Lower leg skin (tissue), 4 donors: ENCODE data around the gene CD274. TPM values are rescaled to one million over a fixed set of nuclear protein-coding genes. Genes with fewer than 3 reads are reported as not detected.
"Not testable (repeated sequence)": the region's sequence is repeated elsewhere in the genome, so short reads cannot be mapped to it uniquely, and the experiment has no call there.

Experiments used
- DNase-seq, 2 donors: peaks; one replicate each; pipeline ENCODE4 v3.0.0-alpha.2; 2019; ENCODE audit warnings: low spot score in 2 of 2
- H3K4me3 ChIP-seq: fragments of 200-600 bp; sonication (generic); 2 replicates; pipeline ENCODE4 v1.5.1; 2017; ENCODE audit warnings: mild to moderate bottlenecking, low read depth; ENCODE audit not compliant: poor library complexity, severe bottlenecking
- CTCF ChIP-seq, 3 donors: fragments of 450-650 bp; IDR thresholded peaks; one replicate each; pipeline ENCODE4 v1.5.1; 2016; ENCODE audit warnings: antibody characterized with exemption in 3 of 3, mild to moderate bottlenecking in 3 of 3, moderate library complexity in 2 of 3
- POLR2A ChIP-seq, 2 donors: fragments of 450-650 bp; IDR thresholded peaks; one replicate each; pipeline ENCODE4 v1.6.1; 2016 to 2017; ENCODE audit warnings: antibody characterized with exemption in 2 of 2, mild to moderate bottlenecking in 1 of 2, moderate library complexity in 1 of 2
- WGBS, 2 donors: methylation state at CpG; one replicate each; pipeline ENCODE4 v1.1.5; 2018; 5-methylcytosine and 5-hydroxymethylcytosine counted together
- intact Hi-C: fragments of 100-400 bp; cut with DNase I; formaldehyde crosslinking; loops from one replicate; pipeline ENCODE4 v1.15.0; 2023; ENCODE audit warnings: low total_unique reads
- total RNA-seq, 4 donors: library from RNA; depleted of rRNA; stranded (reverse); fragments of >200 nt; gene quantifications; one replicate each; pipeline ENCODE4 v1.1.0, GENCODE V29; 2016

CD274 gene
- total RNA-seq, 4 donors from 2014 or later = 0.08 to 1.5 (median 0.50) TPM

DNA sequence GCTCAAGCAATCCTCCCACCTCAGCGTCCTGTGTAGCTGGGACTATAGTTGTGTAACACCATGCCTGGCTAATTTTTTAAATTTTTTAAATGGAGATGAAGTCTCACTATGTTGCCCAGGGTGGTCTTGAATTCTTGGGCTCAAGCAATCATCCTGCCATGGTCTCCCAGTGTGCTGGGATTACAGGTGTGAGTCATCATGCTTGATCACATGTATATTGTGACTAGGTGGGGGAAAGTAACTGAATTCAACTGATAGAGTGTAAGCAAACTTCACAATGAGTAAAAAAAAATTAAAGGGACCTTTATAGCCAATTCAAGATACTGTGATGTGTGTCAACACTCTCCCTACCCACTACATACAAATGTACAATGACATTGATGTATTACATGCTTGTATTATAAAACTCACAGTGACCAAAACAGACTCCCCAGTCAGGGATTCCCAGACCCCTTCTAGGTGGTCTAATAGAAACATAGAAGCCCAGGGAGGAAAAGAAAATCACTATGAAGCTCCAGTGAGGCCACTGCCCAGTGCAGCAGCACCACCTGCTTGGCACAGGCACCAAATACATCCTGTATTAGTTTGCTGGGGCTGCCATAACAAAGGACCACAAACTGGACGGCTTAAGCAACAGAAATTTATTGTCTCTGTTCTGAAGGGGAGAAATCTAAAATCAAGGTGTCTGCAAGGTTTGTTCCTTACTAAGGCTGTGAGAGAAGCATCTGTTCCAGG lies 21.4 kb upstream of the CD274 start:
- WGBS, 2 donors = 90 to 91% methylated on average over 2 of the region's 2 CpGs
- intact Hi-C loops = no loop called here
- DNase-seq = no peak
- TF ChIP-seq CTCF (IDR thresholded peaks at IDR 0.05) = no peak
- no peak for TF ChIP-seq POLR2A (IDR thresholded peaks at IDR 0.05)
- no peak overlapping the region for H3K4me3 ChIP-seq

GRCh38 chr9:5429873-5430564 lies 20.3 kb upstream of the CD274 start:
- 94 to 95% methylated on average over 10 of the region's 10 CpGs for WGBS, 2 donors
- intact Hi-C loops = no loop called here
- no peak overlapping the region for H3K4me3 ChIP-seq
- TF ChIP-seq CTCF (IDR thresholded peaks at IDR 0.05) (no peak), POLR2A (IDR thresholded peaks at IDR 0.05) (no peak)
- DNase-seq = no peak

DNA sequence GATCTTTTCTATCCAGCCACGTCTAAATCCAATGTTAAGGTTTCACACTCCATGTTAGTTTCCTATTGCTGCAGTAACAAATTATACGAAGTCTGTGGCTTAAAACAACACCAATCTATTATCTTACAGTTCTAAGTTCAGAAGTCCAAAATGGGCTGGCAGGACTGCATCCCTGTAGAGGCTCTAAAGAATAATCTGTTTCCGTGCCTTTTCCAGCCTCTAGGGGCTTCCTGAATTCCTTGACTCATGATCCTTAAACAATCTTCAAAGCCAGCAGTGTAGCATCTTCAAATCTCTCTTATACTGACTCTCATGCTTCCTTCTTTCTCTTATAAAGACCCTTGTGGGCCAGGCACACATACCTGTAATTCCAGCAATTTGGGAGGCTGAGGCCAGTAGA lies 19.4 kb upstream of the CD274 start:
- intact Hi-C loops = no loop called here

DNA sequence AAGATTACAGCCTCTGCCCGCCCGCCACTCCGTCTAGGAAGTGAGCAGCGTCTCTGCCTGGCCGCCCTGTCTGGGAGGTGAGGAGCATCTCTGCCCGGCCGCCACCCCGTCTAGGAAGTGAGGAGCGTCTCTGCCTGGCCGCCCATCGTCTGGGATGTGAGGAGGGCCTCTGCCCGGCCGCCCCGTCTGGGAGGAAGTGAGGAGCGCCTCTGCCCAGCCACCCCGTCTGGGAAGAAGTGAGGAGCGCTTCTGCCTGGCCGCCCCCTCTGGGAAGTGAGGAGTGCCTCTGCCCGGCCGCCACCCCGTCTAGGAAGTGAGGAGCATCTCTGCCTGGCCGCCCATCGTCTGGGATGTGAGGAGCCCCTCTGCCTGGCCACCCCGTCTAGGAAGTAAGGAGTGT lies 17.5 kb upstream of the CD274 start:
- H3K4me3 ChIP-seq, intact Hi-C loops, DNase-seq: not testable (repeated sequence)
- 97 to 98% methylated on average over 9 to 24 of the region's 24 CpGs for WGBS, 2 donors

More for the DNA sequence above, 19.4 kb upstream of the CD274 start:
- 51 to 72% methylated on average over 3 of the region's 3 CpGs for WGBS, 2 donors
- no peak for TF ChIP-seq CTCF (IDR thresholded peaks at IDR 0.05)
- TF ChIP-seq POLR2A (IDR thresholded peaks at IDR 0.05) = no peak
- no peak for DNase-seq
- no peak overlapping the region for H3K4me3 ChIP-seq

GRCh38 chr9:5433328-5433727 lies 17.0 kb upstream of the CD274 start:
- H3K4me3 ChIP-seq, intact Hi-C loops, DNase-seq: not testable (repeated sequence)
- WGBS, 2 donors = 90 to 94% methylated on average over 15 to 22 of the region's 26 CpGs

- intact Hi-C loops, H3K4me3 ChIP-seq, DNase-seq: not testable (repeated sequence)
- WGBS, 2 donors = 95% methylated on average over 31 to 62 of the region's 65 CpGs
Observed at GRCh38 chr9:5433841-5434810, 16.2 kb upstream of the CD274 start.

GRCh38 chr9:5435912-5436311 lies 14.4 kb upstream of the CD274 start:
- intact Hi-C loops = no loop called here
- 74 to 88% methylated on average over 3 of the region's 3 CpGs for WGBS, 2 donors
- DNase-seq = no peak
- no peak overlapping the region for H3K4me3 ChIP-seq
- TF ChIP-seq POLR2A (IDR thresholded peaks at IDR 0.05) (no peak), CTCF (IDR thresholded peaks at IDR 0.05) (no peak)
